Mucosa of rectum (tissue), 2 donors: Measurements from ENCODE around the gene DEFB121.

Experiments used
- H3K27ac ChIP-seq, 2 donors: one replicate each; pipeline ENCODE4 v1.7.0; 2013; ENCODE audit warnings: inconsistent platforms in 2 of 2, low read depth in 2 of 2, low read length in 2 of 2
- H3K27me3 ChIP-seq, 2 donors: one replicate each; pipeline ENCODE4 v1.7.0; 2013; ENCODE audit warnings: low read length in 2 of 2; ENCODE audit not compliant: control insufficient read depth in 2 of 2, insufficient read depth in 2 of 2
- H3K36me3 ChIP-seq, 2 donors: one replicate each; pipeline ENCODE4 v1.7.0; 2013; ENCODE audit warnings: low read length in 2 of 2; ENCODE audit not compliant: control insufficient read depth in 2 of 2, insufficient read depth in 2 of 2
- H3K4me1 ChIP-seq, 2 donors: one replicate each; pipeline ENCODE4 v1.7.0; 2013; ENCODE audit warnings: low read length in 2 of 2, mild to moderate bottlenecking in 1 of 2; ENCODE audit not compliant: control insufficient read depth in 2 of 2, insufficient read depth in 2 of 2
- H3K4me3 ChIP-seq, 2 donors: one replicate each; pipeline ENCODE4 v1.7.0; 2013; ENCODE audit warnings: low read length in 2 of 2
- H3K9ac ChIP-seq, 2 donors: one replicate each; pipeline ENCODE4 v1.7.0; 2013; ENCODE audit warnings: low read length in 2 of 2, low read depth in 1 of 2, mild to moderate bottlenecking in 1 of 2
- H3K9me3 ChIP-seq, 2 donors: one replicate each; pipeline ENCODE4 v1.7.0; 2013; ENCODE audit warnings: low read length in 2 of 2; ENCODE audit not compliant: control insufficient read depth in 2 of 2
- donor health status: healthy.
- donor health status: Normal muscosa, but diverticular disease.

Gene DEFB121

DNA sequence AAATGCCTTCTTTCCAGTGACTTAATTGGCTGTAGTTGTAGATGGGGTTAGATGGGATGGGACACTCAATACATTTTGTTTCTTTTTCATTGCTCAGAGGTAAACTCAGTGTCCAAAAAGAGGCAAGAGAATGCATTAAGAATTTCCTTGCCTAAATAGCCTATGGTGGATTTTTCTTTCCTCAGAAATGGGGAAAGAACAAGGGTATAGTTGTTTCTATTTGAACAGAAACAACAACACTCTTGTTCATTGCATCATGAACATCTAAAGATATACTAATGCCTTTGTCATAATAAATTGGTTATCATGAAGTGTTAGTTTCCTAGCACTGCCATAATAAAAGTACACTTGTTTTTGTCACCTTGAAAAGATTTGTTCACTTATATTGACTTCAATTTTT lies 19.8 kb upstream of the DEFB121 start:
- no peaks in the 10 kb centered on the region for H3K27me3 ChIP-seq
- no peaks in the 10 kb centered on the region for H3K36me3 ChIP-seq
- no peaks in the 10 kb centered on the region for H3K9me3 ChIP-seq
- no peaks in the 10 kb centered on the region for H3K4me1 ChIP-seq
- no peak overlapping the region for H3K27ac ChIP-seq
- no peak overlapping the region for H3K9ac ChIP-seq
- no peak overlapping the region for H3K4me3 ChIP-seq

DNA sequence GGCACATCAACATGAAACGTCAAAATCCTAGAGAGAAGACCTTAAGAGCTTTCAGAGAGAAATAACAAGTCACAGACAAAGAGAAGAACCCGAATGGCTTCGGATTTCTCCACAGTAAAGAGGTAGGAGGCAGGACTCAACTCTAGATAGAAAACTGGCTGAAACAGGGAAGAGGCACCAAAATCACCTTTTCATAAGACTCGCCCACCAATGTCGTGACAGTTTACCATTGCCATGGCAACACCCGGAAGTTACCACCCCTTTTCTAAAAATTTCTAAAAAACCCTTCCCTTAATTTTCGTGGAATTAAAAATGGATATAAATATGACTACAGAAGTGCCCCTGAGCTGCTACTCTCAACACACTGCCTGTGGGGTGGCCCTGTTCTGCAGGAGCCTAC lies 12.3 kb upstream of the DEFB121 start:
- H3K4me1 ChIP-seq = no peaks in the 10 kb centered on the region
- H3K9ac ChIP-seq = no peak overlapping the region
- H3K27me3 ChIP-seq = no peaks in the 10 kb centered on the region
- H3K4me3 ChIP-seq = no peak overlapping the region
- no peak overlapping the region for H3K27ac ChIP-seq
- no peaks in the 10 kb centered on the region for H3K36me3 ChIP-seq
- H3K9me3 ChIP-seq = no peaks in the 10 kb centered on the region

DNA sequence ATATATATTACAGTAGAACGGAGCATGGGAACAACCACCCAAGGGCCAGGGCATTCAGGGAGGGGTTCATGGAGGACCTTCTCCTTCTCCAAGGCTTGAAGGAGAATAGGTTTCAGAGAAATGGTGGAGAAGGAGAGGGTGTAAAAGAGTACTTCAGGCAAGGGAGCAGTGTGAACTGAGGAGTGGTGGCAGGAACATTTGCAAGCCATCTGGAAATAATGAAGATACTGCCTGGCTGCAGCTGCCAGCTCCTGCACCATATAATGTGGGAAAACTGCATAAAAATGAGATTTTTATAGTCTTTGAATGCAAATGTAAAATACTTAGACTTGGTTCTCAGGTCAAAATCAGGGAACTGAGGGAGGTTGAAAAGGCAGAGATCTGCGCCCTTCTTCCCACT lies 9.6 kb upstream of the DEFB121 start:
- H3K4me3 ChIP-seq = no peak overlapping the region

DNA sequence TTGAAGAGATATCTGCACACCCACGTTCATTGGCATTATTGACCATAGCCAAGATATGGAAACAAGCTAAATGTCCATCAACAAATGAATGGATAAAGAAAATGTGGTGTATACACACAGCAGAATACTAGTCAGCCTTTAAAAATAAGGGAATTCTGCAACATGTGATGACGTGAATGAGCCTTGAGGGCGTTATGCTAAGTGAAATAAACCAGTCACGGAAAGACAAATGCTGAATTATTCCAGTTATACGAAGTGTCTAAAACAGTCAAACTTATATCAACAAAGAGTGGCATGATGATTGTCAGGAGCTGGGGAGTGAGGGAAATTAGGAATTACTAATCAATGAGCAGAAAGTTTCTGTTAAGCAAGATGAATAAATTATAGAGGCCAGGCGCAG lies 8.4 kb upstream of the DEFB121 start:
- no peaks in the 10 kb centered on the region for H3K36me3 ChIP-seq

More for the DNA sequence above, 9.6 kb upstream of the DEFB121 start:
- no peak overlapping the region for H3K9ac ChIP-seq
- no peak overlapping the region for H3K27ac ChIP-seq
- no peaks in the 10 kb centered on the region for H3K9me3 ChIP-seq
- no peaks in the 10 kb centered on the region for H3K36me3 ChIP-seq
- no peaks in the 10 kb centered on the region for H3K27me3 ChIP-seq
- no peaks in the 10 kb centered on the region for H3K4me1 ChIP-seq

DNA sequence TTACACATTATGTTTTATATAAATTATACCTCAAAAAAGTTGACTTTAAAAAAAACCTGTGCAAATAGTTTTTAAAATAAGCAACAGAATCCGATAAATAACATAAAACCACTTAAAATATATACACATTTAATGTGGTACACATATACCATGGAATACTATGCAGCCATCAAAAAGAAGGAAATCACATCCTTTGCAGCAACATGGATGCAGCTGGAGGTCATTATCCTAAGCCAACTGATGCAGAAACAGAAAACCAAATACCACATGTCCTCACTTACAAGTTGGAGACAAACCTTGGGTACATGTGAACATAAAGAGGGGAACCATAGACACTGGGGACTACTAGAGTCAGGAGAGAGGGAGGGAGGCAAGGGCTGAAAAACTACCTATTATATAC lies 4.0 kb upstream of the DEFB121 start:
- Histone ChIP-seq H3K36me3 (no peaks in the 10 kb centered on the region), H3K4me1 (no peaks in the 10 kb centered on the region), H3K4me3 (no peak overlapping the region), H3K9ac (no peak overlapping the region), H3K27me3 (no peaks in the 10 kb centered on the region), H3K27ac (no peak overlapping the region), H3K9me3 (no peaks in the 10 kb centered on the region)

More for the DNA sequence above, 8.4 kb upstream of the DEFB121 start:
- Histone ChIP-seq H3K9me3 (no peaks in the 10 kb centered on the region), H3K9ac (no peak overlapping the region), H3K4me1 (no peaks in the 10 kb centered on the region), H3K27me3 (no peaks in the 10 kb centered on the region), H3K4me3 (no peak overlapping the region), H3K27ac (no peak overlapping the region)

DNA sequence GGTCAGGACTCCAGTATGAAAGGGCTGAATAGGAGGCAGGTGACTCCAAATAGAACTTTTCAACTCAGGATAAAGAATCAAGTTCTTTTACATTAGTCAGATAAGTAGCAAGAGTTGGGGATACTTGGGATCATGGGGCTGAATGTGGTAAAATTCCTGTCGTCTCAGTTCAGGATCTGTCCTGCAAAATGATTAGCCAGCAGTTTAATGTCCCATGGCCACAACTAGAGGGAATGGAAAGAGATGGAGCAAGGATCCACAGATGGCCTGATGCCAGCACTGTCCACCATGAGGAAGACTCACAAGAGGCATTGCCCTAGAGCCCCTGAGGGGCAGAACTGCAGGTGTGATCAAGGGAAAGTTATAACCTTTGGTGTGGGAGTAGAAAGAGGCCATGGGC lies 2.1 kb downstream of the DEFB121 start:
- Histone ChIP-seq H3K36me3 (no peaks in the 10 kb centered on the region), H3K4me3 (no peak overlapping the region), H3K27me3 (peaks cover 0 to 3% of the 10 kb centered on the region in 2 donors)

DNA sequence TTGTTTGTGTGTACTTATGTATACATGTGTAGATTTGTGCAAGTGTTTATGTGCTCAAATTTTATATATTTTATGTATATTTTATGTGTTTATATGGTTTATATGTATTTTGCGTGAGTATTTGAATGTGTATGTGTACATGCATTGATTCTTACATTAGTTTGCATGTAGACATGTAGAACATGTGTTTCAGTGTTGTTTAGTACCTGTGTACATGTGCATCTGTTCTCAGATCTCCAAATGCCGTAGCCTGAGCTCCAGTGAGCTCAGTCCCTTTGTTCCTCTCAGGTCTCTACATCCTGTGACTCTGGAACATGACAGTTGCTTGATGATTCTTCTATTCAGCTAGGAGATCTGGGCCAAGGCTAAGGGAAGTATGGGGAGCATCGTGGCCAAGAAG lies 11.1 kb downstream of the DEFB121 start:
- no peaks in the 10 kb centered on the region for H3K4me1 ChIP-seq
- no peak overlapping the region for H3K9ac ChIP-seq
- H3K9me3 ChIP-seq = no peaks in the 10 kb centered on the region
- no peaks in the 10 kb centered on the region for H3K27me3 ChIP-seq
- H3K4me3 ChIP-seq = no peak overlapping the region
- H3K27ac ChIP-seq = no peak overlapping the region
- H3K36me3 ChIP-seq = no peaks in the 10 kb centered on the region

More for the DNA sequence above, 2.1 kb downstream of the DEFB121 start:
- no peak overlapping the region for H3K9ac ChIP-seq
- H3K27ac ChIP-seq = no peak overlapping the region
- H3K9me3 ChIP-seq = peaks cover 0 to 3% of the 10 kb centered on the region in 2 donors
- no peaks in the 10 kb centered on the region for H3K4me1 ChIP-seq

DNA sequence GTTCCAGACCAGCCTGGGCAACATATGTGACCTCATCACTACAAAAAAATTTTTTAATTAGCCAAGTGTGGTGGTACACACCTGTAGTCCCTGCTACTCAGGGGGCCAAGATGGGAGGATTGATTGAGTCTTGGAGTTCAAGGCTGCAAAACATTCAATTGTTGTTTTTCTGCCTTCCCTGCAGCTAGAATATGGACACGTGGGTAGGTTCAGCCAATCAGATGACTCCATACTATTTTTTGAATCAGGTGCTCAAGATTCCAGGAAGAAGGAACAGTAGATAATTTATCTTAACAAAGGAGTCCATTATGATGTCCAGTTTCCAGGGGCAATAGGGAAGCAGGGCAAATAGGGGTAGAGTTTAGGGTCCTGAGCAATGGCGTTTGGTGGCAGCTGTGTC lies 13.2 kb downstream of the DEFB121 start:
- Histone ChIP-seq H3K36me3 (no peaks in the 10 kb centered on the region), H3K27me3 (no peaks in the 10 kb centered on the region), H3K9ac (no peak overlapping the region), H3K27ac (no peak overlapping the region), H3K9me3 (no peaks in the 10 kb centered on the region), H3K4me3 (no peak overlapping the region), H3K4me1 (no peaks in the 10 kb centered on the region)

DNA sequence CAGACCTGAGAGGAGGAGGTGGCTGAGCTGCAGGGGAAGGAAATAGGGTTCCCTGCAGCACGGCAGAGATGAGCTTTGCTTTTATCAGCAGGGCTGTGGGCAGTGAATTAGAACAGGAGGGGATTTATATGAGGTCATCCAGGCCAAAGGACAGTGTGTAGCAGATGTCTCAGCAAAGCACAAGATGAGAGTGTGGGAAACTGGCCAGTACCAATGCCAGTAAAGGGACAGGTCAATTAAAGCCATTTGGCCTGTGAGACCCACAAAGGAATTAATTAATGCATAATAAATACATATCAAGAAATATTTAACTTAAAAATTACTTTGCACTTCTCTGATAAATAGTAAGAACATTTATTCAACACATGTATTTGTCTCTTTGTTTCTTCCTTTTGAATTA lies 15.5 kb downstream of the DEFB121 start, which contains the start of gene DEFB119:
TSS of gene DEFB119 (minus strand) at position 101 of the 400 bp plus-strand sequence. CDS start 107 bp downstream, outside the sequence.
- H3K27me3 ChIP-seq = no peaks in the 10 kb centered on the region
- H3K9me3 ChIP-seq = no peaks in the 10 kb centered on the region
- H3K36me3 ChIP-seq = no peaks in the 10 kb centered on the region
- H3K27ac ChIP-seq = no peak within 1 kb of the TSS
- no peak within 1 kb of the TSS for H3K4me3 ChIP-seq
- H3K4me1 ChIP-seq = no peaks in the 10 kb centered on the region
- no peak within 1 kb of the TSS for H3K9ac ChIP-seq

DNA sequence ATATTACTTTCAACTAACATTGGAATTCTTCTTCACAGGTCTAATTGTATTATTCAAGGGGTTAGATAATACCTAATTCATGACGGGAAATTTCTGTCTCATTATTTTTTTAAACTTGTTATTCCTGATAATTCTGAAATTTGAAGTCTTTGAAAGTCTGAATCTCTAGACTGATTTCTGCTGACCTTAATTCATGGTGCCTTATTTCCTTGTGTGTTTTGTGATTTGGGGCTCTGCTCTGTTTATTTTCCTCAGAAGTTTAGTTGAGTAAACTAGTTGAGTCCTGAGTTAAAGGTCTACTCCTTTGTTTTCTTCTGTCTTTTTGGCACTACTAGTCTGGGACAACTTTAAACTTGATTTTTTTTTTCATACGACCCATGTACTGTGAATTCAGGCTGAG lies 31.7 kb downstream of the DEFB121 start:
- Histone ChIP-seq H3K4me1 (no peaks in the 10 kb centered on the region), H3K36me3 (no peaks in the 10 kb centered on the region), H3K27ac (no peak overlapping the region), H3K27me3 (no peaks in the 10 kb centered on the region), H3K9ac (no peak overlapping the region), H3K4me3 (no peak overlapping the region), H3K9me3 (peaks cover 0 to 2% of the 10 kb centered on the region in 2 donors)

DNA sequence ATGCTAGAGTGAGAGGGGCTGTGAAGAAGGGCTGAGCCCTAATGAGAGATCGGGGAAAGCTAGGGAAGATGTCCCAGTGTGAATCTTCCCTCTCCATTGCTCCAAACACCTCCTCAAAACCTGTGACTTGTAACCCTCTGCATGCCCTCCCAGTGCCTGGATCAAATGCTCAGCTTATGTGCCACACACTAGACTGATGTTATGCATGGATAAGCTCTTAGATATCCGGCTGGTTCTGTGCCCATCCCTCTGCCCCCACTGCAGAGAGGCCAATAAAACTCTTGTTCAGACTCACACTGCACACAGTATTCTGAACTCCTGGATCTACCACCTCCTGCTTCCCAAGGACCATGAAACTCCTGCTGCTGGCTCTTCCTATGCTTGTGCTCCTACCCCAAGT lies 37.7 kb downstream of the DEFB121 start, which contains the start of gene DEFB118:
TSS of gene DEFB118 (plus strand) at position 301 of the 400 bp plus-strand sequence. CDS start at position 351, 50 bp downstream.
- H3K36me3 ChIP-seq = no peaks in the 10 kb centered on the region
- no peaks in the 10 kb centered on the region for H3K4me1 ChIP-seq
- H3K27ac ChIP-seq = no peak within 1 kb of the TSS
- H3K9me3 ChIP-seq = no peaks in the 10 kb centered on the region
- no peak within 1 kb of the TSS for H3K4me3 ChIP-seq
- no peak within 1 kb of the TSS for H3K9ac ChIP-seq
- H3K27me3 ChIP-seq = no peaks in the 10 kb centered on the region
